Stimulated activated memory B cell treated with anti-CD40 and anti-IgM and Interleukin-4, amounts not matched to agents 10 μg/mL and 1 μg/mL and 100 μg/mL, for 72 hours (primary cell): Measurements from ENCODE around the gene SCN10A.

Experiments
- ATAC-seq: fragments of 150-1000 bp; cut with Tn5 transposase; 2 replicates; pipeline ENCODE4 v1.10.0; 2021
- H3K27ac Mint-ChIP-seq: one replicate; pipeline ENCODE4 v1.8.0; 2022; ENCODE audit warnings: mild to moderate bottlenecking, mixed read lengths
- H3K27me3 Mint-ChIP-seq: one replicate; pipeline ENCODE4 v1.8.0; 2022; ENCODE audit warnings: mixed read lengths
- H3K36me3 Mint-ChIP-seq: one replicate; pipeline ENCODE4 v1.8.0; 2022; ENCODE audit warnings: mixed read lengths
- H3K4me1 Mint-ChIP-seq: one replicate; pipeline ENCODE4 v1.8.0; 2022; ENCODE audit warnings: mixed read lengths
- H3K4me3 Mint-ChIP-seq: one replicate; pipeline ENCODE4 v1.8.0; 2022; ENCODE audit warnings: mild to moderate bottlenecking, moderate library complexity, mixed read lengths
- H3K9me3 Mint-ChIP-seq: one replicate; pipeline ENCODE4 v1.8.0; 2022; ENCODE audit warnings: mixed read lengths

Gene SCN10A

GRCh38 chr3:38811822-38812221 lies 4.2 kb downstream of the SCN10A start:
- no peak overlapping the region for H3K4me3 Mint-ChIP-seq
- peaks cover 6% of the 10 kb centered on the region for H3K27me3 Mint-ChIP-seq
- no peaks in the 10 kb centered on the region for H3K9me3 Mint-ChIP-seq
- no peaks in the 10 kb centered on the region for H3K36me3 Mint-ChIP-seq
- no peak for ATAC-seq
- H3K4me1 Mint-ChIP-seq: no peaks in the 10 kb centered on the region
- no peak overlapping the region for H3K27ac Mint-ChIP-seq

DNA sequence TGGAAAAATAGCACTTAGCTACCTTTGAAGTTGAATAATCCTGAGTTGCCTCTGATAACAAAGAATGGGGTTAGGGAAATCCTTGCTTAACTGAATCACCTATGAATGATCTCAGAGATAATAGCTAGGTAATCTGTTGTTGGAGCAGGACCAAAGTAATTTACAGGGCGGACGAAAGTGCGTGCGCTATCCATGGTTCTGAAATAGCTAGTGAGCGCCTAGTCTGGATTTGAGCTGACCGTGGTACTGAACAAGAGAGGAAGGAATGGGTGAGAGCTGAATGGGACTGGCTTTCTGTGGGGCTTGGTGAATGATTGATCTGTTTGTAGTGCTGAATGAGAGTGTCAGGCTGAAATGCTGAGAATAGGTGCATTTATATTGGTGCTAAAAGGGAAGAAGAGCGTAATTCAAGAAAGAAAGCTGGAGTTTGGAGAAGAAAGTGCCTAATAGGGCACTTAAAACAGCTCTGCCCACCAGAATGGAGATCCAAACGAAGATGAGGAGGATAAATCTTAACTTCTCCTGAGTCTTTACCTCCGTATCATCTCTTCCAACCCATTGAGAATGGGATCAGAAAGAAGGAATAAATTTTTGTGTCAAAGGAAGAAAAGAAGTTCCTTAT lies 10.1 kb downstream of the SCN10A start:
- ATAC-seq: no peak
- H3K27ac Mint-ChIP-seq: no peak overlapping the region
- H3K36me3 Mint-ChIP-seq: no peaks in the 10 kb centered on the region
- H3K9me3 Mint-ChIP-seq: peaks cover 7% of the 10 kb centered on the region
- no peaks in the 10 kb centered on the region for H3K27me3 Mint-ChIP-seq
- no peaks in the 10 kb centered on the region for H3K4me1 Mint-ChIP-seq
- H3K4me3 Mint-ChIP-seq: no peak overlapping the region

DNA sequence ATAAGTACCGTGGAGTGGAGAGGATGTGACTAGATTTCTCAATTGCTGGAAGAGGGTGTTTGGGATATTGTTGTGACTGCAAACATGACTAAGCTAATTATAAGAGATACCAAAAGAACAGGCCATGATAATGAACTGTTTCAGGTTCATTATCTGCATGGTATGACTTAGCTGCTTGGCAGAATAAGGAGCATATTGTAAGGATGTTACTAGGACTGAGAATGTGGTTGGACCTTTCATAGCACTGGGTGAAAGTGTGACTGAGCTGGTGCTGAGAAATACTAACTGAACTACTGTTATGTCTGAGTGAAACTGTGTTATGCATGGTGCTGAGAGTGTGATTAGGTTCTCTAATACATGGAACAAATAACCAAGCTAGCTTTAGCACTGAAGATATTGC lies 11.0 kb downstream of the SCN10A start:
- Mint-ChIP-seq H3K36me3 (no peaks in the 10 kb centered on the region), H3K27ac (no peak overlapping the region), H3K4me3 (no peak overlapping the region), H3K27me3 (no peaks in the 10 kb centered on the region), H3K9me3 (peaks cover 7% of the 10 kb centered on the region), H3K4me1 (no peaks in the 10 kb centered on the region)
- no peak for ATAC-seq

- no peak for ATAC-seq
Measured at GRCh38 chr3:38800511-38800910, 15.5 kb downstream of the SCN10A start.

DNA sequence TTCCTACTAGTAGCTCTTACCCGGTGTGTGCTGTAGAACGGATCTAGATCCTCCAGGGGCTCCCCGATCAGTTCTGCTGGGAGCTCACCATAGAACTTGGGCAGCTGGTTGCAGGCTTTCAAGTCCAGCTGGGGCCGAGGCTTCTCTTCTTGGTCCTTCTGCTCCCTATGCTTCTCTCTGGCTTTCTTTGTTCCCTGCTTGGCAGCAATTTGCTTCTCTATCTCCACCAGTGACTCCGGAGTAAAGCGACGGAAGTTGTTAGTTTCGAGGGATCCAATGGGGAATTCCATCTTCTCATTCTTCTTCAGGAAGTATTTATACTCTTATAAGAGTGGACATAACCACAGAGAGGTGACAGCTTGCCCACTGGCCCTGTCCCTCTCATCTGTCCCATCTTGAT lies 22.3 kb downstream of the SCN10A start:
- ATAC-seq: no peak
- Mint-ChIP-seq H3K9me3 (no peaks in the 10 kb centered on the region), H3K27me3 (no peaks in the 10 kb centered on the region), H3K36me3 (no peaks in the 10 kb centered on the region), H3K4me1 (no peaks in the 10 kb centered on the region), H3K4me3 (no peak overlapping the region), H3K27ac (no peak overlapping the region)

More at GRCh38 chr3:38800511-38800910, 15.5 kb downstream of the SCN10A start:
- H3K9me3 Mint-ChIP-seq: peaks cover 3% of the 10 kb centered on the region
- no peak overlapping the region for H3K4me3 Mint-ChIP-seq
- no peak overlapping the region for H3K27ac Mint-ChIP-seq
- H3K36me3 Mint-ChIP-seq: no peaks in the 10 kb centered on the region
- H3K4me1 Mint-ChIP-seq: no peaks in the 10 kb centered on the region
- H3K27me3 Mint-ChIP-seq: no peaks in the 10 kb centered on the region

- no peak overlapping the region for H3K27ac Mint-ChIP-seq
- H3K36me3 Mint-ChIP-seq: no peaks in the 10 kb centered on the region
- no peaks in the 10 kb centered on the region for H3K27me3 Mint-ChIP-seq
- no peaks in the 10 kb centered on the region for H3K9me3 Mint-ChIP-seq
- no peak for ATAC-seq
- H3K4me3 Mint-ChIP-seq: no peak overlapping the region
- no peaks in the 10 kb centered on the region for H3K4me1 Mint-ChIP-seq
Measured at GRCh38 chr3:38792983-38793382, 23.0 kb downstream of the SCN10A start.

DNA sequence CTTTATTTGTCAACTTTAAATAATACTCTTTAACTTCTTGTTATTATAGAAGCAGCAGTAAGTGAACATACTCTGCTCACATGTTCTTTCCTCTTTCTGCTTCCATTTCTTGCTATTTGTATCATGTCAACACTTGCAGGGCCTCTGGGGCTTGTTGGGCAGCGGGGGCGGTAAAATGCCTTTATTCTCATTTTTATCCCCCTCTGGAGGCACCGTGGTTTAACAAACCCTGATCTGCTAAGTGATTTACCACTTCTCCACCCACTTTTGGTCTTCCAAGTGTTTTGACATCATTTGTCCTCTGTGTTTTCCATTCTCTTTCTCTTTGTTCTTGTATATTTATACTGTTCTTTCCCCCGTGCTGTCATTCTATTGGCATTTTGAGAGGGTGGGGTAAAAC lies 33.9 kb downstream of the SCN10A start:
- ATAC-seq: no peak

GRCh38 chr3:38773528-38773927 lies 42.5 kb downstream of the SCN10A start:
- H3K4me3 Mint-ChIP-seq: no peak overlapping the region
- H3K36me3 Mint-ChIP-seq: no peaks in the 10 kb centered on the region
- H3K27me3 Mint-ChIP-seq: peaks cover 38% of the 10 kb centered on the region
- H3K4me1 Mint-ChIP-seq: no peaks in the 10 kb centered on the region
- H3K9me3 Mint-ChIP-seq: peaks cover 11% of the 10 kb centered on the region
- ATAC-seq: no peak
- H3K27ac Mint-ChIP-seq: no peak overlapping the region

More for the DNA sequence above, 33.9 kb downstream of the SCN10A start:
- Mint-ChIP-seq H3K36me3 (no peaks in the 10 kb centered on the region), H3K4me1 (no peaks in the 10 kb centered on the region), H3K4me3 (no peak overlapping the region), H3K27ac (no peak overlapping the region), H3K27me3 (peaks cover 16% of the 10 kb centered on the region), H3K9me3 (peaks cover 7% of the 10 kb centered on the region)

DNA sequence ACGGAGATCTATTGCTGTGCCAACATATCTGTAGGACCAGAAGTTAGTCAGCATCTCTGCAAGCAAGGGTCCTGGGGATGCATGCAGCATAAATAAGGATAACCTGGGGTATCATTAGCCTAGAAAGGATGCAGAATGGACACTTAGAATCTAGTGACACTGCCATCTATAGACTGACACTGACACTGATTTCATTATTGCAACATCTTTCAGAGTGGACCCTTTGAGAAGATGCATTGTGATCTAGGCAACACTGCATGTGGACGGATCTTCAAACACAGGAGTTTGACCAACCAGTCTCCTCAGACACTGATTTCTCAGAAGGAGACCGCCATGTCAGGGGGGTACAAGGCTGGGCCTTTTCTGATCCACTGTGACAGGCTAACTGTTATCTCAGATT lies 52.4 kb downstream of the SCN10A start:
- Mint-ChIP-seq H3K4me1 (no peaks in the 10 kb centered on the region), H3K9me3 (peaks cover 6% of the 10 kb centered on the region), H3K4me3 (no peak overlapping the region), H3K27me3 (no peaks in the 10 kb centered on the region), H3K36me3 (no peaks in the 10 kb centered on the region), H3K27ac (no peak overlapping the region)
- no peak for ATAC-seq

- Mint-ChIP-seq H3K4me1 (no peaks in the 10 kb centered on the region), H3K4me3 (no peak overlapping the region), H3K27me3 (peaks cover 9% of the 10 kb centered on the region), H3K36me3 (no peaks in the 10 kb centered on the region), H3K9me3 (no peaks in the 10 kb centered on the region), H3K27ac (no peak overlapping the region)
- no peak for ATAC-seq
Measured at GRCh38 chr3:38758557-38758956, 57.5 kb downstream of the SCN10A start.

DNA sequence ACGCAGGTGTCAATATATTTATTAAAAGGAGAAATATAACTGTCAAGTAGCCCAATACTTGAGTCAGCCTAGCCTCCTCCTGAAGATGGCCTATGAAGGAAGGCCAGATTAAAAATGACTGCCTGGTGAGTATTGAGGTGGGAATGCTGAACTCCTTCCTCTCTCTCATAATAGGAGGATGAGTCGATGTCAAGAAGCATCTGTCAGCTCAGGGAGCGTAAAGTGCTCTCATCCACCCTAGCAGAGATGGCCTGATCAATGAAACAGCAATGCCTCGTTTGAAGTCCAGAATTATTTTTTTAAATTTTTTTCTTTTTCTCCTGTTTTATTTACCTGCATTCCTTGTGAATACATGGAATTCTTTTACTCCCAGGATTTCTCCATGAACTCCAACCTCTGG lies 58.3 kb downstream of the SCN10A start:
- Mint-ChIP-seq H3K4me3 (no peak overlapping the region), H3K9me3 (no peaks in the 10 kb centered on the region), H3K36me3 (no peaks in the 10 kb centered on the region), H3K4me1 (no peaks in the 10 kb centered on the region), H3K27ac (no peak overlapping the region), H3K27me3 (peaks cover 9% of the 10 kb centered on the region)
- ATAC-seq: no peak

GRCh38 chr3:38756892-38757291 lies 59.1 kb downstream of the SCN10A start:
- H3K9me3 Mint-ChIP-seq: no peaks in the 10 kb centered on the region
- H3K27me3 Mint-ChIP-seq: peaks cover 9% of the 10 kb centered on the region
- no peaks in the 10 kb centered on the region for H3K36me3 Mint-ChIP-seq
- no peak overlapping the region for H3K27ac Mint-ChIP-seq
- no peaks in the 10 kb centered on the region for H3K4me1 Mint-ChIP-seq
- no peak overlapping the region for H3K4me3 Mint-ChIP-seq
- ATAC-seq: no peak

GRCh38 chr3:38755130-38755529 lies 60.9 kb downstream of the SCN10A start:
- peaks cover 9% of the 10 kb centered on the region for H3K27me3 Mint-ChIP-seq
- no peak overlapping the region for H3K27ac Mint-ChIP-seq
- no peaks in the 10 kb centered on the region for H3K9me3 Mint-ChIP-seq
- H3K36me3 Mint-ChIP-seq: no peaks in the 10 kb centered on the region
- ATAC-seq: no peak
- no peak overlapping the region for H3K4me3 Mint-ChIP-seq
- H3K4me1 Mint-ChIP-seq: no peaks in the 10 kb centered on the region

DNA sequence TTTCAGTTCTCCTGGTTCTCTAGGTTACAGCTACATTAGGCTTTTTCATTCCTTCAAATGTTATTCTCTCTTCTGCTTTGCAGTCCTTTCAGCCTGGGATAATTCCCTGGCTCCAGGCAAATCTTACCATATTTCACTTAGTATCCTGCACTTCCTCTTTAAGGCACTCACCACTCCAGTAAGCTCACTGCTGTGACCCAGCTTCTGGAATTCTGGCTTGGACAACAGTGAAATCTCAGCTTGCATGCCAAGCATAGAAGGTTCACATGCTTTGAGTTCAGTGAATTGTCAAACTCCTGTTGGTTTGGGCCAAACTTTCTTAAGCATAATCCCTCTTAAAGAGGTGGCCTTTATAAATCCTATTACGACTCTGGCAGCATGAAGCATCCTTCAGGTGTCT lies 69.4 kb downstream of the SCN10A start:
- no peaks in the 10 kb centered on the region for H3K4me1 Mint-ChIP-seq
- no peak for ATAC-seq

DNA sequence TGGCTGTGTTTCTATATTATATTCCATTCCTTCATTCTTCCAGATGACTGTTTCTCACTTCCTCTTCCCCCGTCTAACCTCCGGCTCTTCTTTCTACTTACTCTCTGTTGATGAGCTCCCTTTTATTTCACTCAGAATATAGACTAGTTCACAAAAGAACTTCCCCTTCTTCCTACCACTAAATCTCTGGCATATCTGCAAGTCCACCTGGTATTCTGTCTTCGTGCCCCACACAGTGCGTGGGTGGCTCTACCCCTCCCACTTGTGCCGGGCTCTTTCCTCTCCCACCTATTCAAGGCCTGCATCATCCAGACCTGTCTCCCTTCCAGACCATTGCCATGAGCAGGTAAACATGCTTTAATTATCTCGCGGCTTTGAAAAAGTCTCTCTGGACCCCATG lies 73.0 kb downstream of the SCN10A start:
- H3K4me3 Mint-ChIP-seq: no peak overlapping the region
- no peak overlapping the region for H3K27ac Mint-ChIP-seq
- H3K9me3 Mint-ChIP-seq: no peaks in the 10 kb centered on the region
- peaks cover 20% of the 10 kb centered on the region for H3K27me3 Mint-ChIP-seq
- no peaks in the 10 kb centered on the region for H3K4me1 Mint-ChIP-seq
- no peak for ATAC-seq
- H3K36me3 Mint-ChIP-seq: no peaks in the 10 kb centered on the region

More for the DNA sequence above, 69.4 kb downstream of the SCN10A start:
- Mint-ChIP-seq H3K9me3 (no peaks in the 10 kb centered on the region), H3K27ac (no peak overlapping the region), H3K36me3 (no peaks in the 10 kb centered on the region), H3K4me3 (no peak overlapping the region), H3K27me3 (peaks cover 13% of the 10 kb centered on the region)

DNA sequence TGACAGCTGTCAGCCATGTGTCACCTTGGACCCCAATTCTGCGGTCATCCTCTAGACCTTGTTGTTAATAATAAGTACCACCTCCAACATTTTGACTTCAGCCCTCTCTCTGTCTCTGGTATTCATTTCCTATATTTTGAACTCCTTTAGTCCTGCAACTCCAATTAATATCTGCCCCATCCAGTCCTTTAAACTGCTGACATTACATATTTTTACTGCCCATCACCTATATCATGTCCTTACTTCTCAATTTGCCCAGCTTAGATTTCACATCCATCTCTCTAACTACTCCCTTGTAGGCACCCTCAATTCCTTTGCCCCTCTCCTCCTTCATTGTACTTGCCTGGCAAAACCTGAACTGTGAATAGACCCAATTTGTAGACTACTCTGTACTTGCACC lies 73.5 kb downstream of the SCN10A start:
- Mint-ChIP-seq H3K27me3 (peaks cover 25% of the 10 kb centered on the region), H3K4me1 (no peaks in the 10 kb centered on the region), H3K27ac (no peak overlapping the region), H3K36me3 (no peaks in the 10 kb centered on the region), H3K9me3 (no peaks in the 10 kb centered on the region), H3K4me3 (no peak overlapping the region)
- peak; percentile 25 for ATAC-seq

DNA sequence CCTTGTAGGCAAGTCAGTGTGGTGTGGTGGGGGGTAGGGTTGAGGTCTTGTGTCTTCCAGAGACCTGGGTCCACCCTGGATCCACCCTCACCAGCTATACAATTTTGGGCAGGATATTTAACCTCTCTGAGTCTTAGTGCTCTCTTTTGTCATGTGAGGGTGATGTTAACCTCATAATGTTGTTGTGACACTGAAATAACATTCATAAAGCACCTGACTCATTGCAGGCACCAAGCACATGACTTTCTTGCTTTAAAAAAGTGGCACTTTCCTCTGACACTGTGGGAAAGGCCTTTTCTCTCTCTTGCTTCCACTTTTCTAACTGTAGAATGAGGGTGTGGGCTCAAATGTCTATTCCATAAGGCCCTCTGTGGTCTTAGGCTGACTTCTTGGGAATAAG lies 75.5 kb downstream of the SCN10A start:
- ATAC-seq: no peak
- no peaks in the 10 kb centered on the region for H3K4me1 Mint-ChIP-seq
- H3K27ac Mint-ChIP-seq: no peak overlapping the region
- H3K36me3 Mint-ChIP-seq: no peaks in the 10 kb centered on the region
- no peaks in the 10 kb centered on the region for H3K9me3 Mint-ChIP-seq
- H3K27me3 Mint-ChIP-seq: peaks cover 28% of the 10 kb centered on the region
- no peak overlapping the region for H3K4me3 Mint-ChIP-seq
